HG02678 (cell line): ENCODE data around the gene SMAD6.

ENCODE experiments used
- ATAC-seq: cut with Tn5 transposase; IDR thresholded peaks from one replicate; pipeline ENCODE4 v1.9.1; 2021; ENCODE audit warnings: mild to moderate bottlenecking, moderate library complexity; ENCODE audit not compliant: unreplicated experiment

The SMAD6 gene

GRCh38 chr15:66773129-66773873, 71.3 kb downstream of the SMAD6 start:
- ATAC-seq: no peak

DNA sequence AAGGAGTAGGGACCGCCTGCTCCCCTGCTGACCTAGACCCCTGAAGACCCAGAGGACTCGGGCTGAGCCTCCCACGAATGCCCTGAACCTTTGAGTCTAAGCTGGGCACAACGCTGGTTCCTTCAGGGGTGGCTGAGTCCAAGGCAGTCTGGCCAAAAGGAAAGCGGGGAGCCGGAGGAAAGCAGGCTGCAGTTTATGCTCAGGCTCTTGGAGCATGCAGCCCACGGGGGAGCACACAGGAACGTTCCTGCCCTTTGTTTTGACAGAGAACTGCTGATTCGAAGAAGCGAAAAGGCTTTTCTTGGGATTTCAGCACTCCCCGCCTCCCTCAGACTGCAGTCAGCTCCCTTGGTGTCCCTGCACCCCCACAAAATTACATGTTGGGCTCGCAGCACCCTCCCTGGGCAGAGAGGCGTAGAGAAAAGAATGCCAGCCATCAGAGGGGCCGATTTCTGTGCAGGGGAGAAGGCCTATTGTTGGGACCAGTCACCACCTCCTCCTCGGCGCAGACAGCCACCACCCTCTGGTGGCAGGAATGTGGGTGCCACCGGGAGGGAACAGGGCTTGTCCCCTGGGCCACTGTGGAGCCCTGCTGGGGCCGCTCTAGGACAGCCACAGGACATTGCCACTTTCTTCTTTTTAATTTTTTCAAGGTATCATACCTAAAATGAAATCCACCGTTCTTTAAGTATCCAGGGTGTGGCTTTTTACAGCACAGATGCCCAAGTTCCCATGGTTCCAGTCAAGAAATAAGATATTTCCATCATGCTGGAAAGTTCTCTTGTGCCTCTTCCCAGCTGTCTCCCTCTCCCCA, 72.2 kb downstream of the SMAD6 start:
- no peak for ATAC-seq

DNA sequence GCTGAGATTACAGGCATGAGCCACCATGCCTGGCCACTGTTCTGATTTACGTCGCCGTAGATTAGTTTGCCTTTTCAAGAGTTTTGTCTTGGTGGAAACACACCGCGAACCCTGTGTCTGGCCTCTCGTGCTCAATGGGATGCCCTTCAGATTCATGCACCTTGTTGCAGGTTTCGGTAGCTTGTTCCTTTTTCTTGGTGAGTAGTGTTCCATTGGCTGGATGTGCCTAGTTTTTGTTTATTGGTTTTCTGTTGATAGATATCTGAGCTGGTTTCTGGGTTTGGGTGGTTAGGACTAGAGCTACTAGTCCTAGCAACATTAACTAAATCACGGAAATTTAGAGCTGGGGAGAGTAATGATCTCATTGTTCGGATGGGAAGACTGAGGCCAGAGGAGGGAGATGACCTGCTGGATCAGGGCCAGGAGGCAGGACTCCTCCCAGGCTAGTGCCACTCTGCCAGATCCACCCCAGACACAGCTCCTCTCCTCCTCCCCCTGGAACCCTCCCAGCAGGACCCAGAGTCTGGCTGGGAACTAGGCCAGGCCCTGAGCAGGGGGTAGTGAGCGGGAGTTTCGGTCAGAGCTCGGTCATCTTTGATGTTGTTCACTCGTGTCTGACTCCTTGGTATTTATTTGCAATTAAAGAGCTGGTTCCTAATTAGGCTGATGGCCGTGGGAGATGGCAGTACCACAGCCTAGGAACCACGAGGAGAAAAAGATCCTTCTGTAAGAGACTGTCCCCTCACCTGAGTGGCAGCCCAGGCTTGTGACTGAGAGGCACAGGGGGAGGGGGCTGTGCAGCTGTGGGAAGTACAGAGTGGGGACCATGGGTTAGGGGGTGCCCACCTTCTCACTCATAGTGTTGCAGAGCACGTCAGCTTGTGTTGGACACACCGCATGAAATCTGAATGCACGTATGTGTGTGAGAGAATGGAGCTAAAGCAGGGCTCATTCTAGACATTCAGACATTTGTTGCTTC, 73.4 kb downstream of the SMAD6 start:
- no peak for ATAC-seq

DNA sequence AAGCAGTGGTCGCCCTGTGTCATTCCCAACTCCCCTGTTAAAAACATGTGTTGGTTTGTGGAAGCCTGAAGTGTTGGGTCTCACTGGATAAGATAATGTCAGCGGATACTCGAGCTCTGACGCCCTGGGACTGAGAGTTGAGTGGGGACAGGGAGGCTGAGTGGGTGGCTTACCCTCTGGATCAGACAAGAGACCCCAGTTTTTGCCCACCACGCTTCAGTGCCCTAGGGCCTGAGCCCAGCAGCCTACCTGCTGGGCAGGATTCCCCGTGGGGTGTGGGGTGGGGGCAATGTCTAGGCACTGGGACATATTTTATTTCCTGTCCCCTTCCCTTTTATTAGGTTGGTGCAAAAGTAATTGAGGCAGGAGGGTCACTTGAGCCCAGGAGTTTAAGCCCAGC, 75.0 kb downstream of the SMAD6 start:
- no peak for ATAC-seq

DNA sequence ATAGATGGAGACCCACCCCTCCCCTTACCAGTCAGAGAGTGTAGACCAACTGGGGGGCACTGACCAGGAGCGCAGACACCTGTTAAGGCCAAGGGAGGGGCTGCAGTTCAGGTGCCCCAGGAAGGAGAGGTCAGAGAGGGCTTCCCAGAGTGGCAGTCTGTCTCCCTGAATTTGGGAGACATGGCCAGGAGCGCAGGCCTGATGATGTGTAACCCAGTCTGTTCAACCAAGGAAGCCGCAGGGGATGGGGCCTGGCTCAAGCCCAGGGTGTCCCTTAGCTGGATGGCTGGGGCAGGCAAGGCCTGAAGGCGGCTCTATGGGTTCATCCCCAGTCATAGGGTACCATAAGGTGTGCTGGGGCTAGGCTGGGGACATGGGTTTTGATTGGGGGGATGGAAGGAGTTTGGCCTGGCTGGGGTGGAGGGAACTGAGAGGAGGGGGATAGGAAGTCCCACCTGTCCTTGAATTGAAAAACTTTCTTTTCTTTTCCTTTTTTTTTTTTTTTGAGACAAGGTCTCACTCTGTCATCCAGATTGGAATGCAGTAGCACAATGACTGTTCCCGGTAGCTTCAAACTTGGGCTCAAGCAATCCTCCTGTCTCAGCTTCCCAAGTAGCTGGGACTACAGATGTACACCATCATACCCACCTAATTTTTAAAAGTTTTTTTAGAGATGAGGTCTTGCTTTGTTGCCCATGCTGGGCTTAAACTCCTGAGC, 75.7 kb downstream of the SMAD6 start:
- no peak for ATAC-seq

DNA sequence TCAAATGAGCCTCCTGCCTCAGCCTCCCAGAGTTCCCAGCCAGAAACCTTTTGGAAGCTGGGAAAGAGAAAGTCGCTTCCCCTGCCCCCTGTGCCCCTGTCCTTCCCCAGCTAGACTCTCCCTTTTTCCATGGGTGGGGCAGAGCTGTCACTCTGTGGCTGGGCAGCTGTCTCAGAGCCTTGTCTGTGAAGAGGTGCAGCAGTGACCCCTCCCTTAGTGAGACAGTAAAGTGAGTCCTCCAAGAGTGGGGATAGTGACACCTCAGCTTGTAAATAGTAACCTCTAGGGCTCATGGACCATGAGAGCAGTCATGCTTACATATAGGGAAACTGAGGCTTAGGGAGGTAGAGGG, 76.3 kb downstream of the SMAD6 start:
- no peak for ATAC-seq

- ATAC-seq: no peak
These were observed 76.7 kb downstream of the SMAD6 start for GRCh38 chr15:66778716-66779115.

DNA sequence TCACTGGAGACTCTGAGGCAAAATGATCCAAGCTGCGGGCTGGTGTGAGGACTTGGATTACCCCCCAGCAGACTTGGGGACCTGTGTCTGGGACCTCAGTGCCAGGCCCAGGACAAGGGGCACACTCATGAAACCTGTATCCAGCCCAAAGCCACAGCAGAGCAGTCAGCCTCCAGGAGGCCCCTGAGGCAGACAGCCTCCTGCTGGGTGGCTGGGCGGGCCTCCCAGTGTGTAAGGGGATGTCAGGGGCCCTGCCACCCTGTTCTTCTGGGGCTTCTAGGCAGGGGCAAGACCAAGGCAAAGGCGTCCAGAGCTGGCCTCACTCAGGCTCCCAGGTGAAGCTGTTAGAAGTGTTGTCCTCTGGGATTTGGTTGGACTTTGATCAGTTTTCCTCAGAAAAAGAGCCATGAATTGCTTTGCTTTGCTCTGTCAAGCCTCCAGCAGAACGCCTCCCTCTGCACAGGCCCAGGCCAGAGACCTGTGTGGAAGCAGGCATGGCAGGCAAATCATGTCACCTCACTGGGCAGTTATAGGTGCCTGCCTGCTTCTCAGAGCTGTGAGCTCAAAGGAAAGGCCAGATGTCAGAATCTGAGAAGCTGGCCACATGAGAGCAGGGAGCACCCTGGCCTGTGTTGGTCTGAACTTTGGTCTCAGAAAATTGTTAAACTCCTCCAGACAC, 77.4 kb downstream of the SMAD6 start:
- ATAC-seq: no peak

DNA sequence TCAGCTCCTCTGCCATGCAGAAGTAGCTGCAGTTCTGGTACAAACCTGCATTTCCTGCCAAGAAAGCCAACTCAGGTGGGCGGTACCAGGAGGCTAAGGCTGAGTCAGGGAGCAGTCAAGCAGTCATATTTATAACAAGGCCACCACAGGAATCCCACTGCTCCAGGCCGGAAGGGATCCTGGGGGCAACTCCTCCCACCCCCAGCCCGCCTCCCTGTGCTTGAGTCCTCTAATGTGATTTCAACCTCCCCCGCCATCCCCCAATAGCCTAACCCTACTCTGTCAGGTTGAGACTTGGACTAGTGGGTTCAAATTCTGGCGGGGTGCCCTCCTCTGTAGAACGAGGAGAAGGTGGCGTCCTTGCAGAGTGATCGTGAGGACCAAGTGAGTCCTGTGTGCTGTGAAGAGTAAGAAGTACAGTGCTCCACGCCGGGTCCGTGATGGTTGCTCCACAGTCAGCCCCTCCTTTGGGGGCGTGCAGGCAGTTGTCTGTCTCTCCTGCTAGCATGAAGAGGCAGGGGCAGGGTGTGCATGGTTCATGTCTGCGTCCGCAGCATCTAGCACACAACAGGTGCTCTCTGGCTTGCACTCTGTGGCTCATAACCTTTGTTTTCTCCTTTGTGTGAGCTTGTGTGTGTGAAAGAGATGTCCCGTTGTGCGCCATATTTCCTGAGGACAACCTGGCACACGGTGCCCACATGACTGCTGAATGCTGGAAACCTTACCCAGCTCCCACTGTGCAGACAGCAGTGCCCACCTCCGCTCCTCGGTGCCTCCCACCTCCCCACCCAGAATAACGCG, 78.3 kb downstream of the SMAD6 start:
- ATAC-seq: no peak

DNA sequence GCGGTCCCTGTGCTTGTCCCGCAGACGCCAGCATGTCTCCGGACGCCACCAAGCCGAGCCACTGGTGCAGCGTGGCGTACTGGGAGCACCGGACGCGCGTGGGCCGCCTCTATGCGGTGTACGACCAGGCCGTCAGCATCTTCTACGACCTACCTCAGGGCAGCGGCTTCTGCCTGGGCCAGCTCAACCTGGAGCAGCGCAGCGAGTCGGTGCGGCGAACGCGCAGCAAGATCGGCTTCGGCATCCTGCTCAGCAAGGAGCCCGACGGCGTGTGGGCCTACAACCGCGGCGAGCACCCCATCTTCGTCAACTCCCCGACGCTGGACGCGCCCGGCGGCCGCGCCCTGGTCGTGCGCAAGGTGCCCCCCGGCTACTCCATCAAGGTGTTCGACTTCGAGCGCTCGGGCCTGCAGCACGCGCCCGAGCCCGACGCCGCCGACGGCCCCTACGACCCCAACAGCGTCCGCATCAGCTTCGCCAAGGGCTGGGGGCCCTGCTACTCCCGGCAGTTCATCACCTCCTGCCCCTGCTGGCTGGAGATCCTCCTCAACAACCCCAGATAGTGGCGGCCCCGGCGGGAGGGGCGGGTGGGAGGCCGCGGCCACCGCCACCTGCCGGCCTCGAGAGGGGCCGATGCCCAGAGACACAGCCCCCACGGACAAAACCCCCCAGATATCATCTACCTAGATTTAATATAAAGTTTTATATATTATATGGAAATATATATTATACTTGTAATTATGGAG, 79.1 kb downstream of the SMAD6 start:
- ATAC-seq: no peak

GRCh38 chr15:66782785-66783184, 80.7 kb downstream of the SMAD6 start:
- no peak for ATAC-seq

- no peak for ATAC-seq
These were observed 81.3 kb downstream of the SMAD6 start for GRCh38 chr15:66783314-66783713.

DNA sequence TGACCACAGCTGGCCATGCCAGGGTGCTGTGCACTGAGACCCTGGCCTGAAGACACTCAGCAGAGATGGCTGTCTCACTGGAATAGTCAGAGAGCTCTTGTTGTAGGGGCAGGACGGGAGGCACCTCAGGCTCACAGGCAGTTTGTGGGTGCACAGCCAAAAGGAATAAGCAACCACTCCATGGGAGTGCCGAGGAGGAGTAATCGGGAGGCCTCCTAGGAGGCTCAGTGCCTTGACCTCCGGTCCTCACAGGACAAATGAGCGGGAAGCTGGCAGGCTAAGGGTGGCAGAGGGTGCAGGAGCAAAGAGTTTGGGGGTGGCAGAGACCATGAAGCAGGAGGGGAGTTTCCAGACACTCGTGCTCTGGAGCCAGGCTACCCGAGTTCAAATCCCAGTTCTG, 81.7 kb downstream of the SMAD6 start:
- ATAC-seq: no peak

DNA sequence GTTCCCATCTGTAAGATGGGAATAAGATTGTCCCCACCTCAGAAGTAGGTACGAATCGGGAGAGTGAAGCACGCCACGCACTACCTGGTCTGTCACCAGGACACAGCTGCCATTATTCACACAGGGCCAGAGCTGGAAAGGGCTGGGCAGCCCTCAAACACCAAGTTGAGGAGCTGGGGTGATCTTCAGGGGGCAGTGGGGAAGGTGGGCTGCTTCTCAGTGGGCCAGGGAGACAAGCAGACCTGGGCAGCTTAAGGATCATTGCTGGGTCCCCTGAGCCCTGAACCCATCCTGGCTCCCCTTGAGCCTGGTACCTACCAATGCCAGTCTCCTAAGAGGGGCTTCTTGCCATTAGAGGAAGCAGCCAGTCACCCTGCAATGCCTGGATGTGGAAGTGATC, 82.1 kb downstream of the SMAD6 start:
- ATAC-seq: no peak

DNA sequence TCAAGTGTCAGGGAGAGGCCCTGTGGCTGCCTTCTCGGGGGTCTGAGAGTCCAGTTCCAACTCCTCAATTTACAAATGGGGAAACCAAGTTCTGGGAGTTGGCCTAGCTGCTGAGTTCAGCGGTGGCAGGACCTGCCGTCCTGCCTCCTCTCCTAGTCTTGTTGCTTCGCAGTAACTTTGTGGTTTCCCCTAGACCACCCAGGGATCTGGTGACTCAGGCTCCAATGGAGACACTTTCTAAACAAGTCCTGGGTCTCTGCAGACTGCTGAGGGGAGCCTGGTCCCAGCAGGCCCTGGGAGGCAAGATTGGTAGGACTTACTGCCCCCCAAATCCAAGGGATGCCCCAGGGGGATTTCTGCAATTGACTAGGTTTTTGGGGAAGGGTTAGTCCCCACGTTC, 83.6 kb downstream of the SMAD6 start:
- ATAC-seq: no peak

GRCh38 chr15:66786222-66786621, 84.2 kb downstream of the SMAD6 start:
- ATAC-seq: no peak

- no peak for ATAC-seq
These were observed 84.9 kb downstream of the SMAD6 start for GRCh38 chr15:66786708-66787488.

DNA sequence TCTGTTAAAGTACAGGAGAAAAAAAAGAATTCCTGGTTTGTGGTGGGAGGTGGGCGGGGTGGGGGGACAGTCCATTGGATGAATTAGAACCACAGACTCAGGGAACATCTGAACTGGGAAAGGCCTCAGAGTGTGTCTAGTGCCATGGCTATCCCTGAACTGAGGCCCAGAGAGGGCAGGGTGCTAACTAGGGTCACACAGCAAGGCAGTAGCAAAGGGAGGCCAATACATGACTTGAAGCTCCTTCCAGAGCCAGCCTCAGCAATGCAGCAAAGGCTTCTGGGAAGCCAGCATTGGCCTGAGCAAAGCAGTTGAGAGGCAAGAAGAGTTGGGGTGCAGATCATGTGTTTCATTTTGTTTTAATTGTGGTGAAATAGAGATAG, 85.4 kb downstream of the SMAD6 start:
- ATAC-seq: no peak
